GM12873 (cell line): Measurements from ENCODE around the gene PLA2G3.

Experiments
- CTCF ChIP-seq: IDR thresholded peaks from 2 replicates; pipeline ENCODE4 v1.5.1; 2012; ENCODE audit warnings: low read depth, mild to moderate bottlenecking, moderate library complexity, low read length, control low read depth; ENCODE audit not compliant: insufficient read depth; ENCODE audit errors: missing control alignments

PLA2G3 gene

GRCh38 chr22:31105282-31105929, 34.9 kb downstream of the PLA2G3 start:
- no peak for TF ChIP-seq CTCF

- TF ChIP-seq CTCF = no peak
These were observed 35.4 kb downstream of the PLA2G3 start for GRCh38 chr22:31104869-31105268.

GRCh38 chr22:31103899-31104694, 36.2 kb downstream of the PLA2G3 start:
- no peak for TF ChIP-seq CTCF

- TF ChIP-seq CTCF = no peak
These were observed 37.2 kb downstream of the PLA2G3 start for GRCh38 chr22:31103111-31103510.

- no peak for TF ChIP-seq CTCF
These were observed 37.7 kb downstream of the PLA2G3 start for GRCh38 chr22:31102441-31103081.

- no peak for TF ChIP-seq CTCF
These were observed 39.4 kb downstream of the PLA2G3 start for GRCh38 chr22:31100762-31101525.
